ENCODE measurements around the gene MAF.

Gene MAF

GRCh38 chr16:79612207-79612606 lies 11.7 kb upstream of the MAF start:
- peaks cover 0 to 7% (median 1%) of the 10 kb centered on the region in 4 donors for H3K4me1 ChIP-seq
- H3K27ac ChIP-seq: no peak overlapping the region
- H3K9me3 ChIP-seq: no peaks in the 10 kb centered on the region
- no peaks in the 10 kb centered on the region for H3K36me3 ChIP-seq
- H3K27me3 ChIP-seq: peaks cover 0 to 4% of the 10 kb centered on the region in 2 donors
- no peak for TF ChIP-seq CTCF (IDR thresholded peaks at IDR 0.05)
- no peak overlapping the region for H3K4me3 ChIP-seq
- no peak for DNase-seq
- intact Hi-C loops (cut with DNase I; ENCODE audit: low total_unique reads): no loop called here

GRCh38 chr16:79610771-79611170 lies 10.2 kb upstream of the MAF start:
- intact Hi-C loops (cut with DNase I; ENCODE audit: low total_unique reads): no loop called here
- Histone ChIP-seq H3K4me1 (peaks cover 0 to 7% (median 1%) of the 10 kb centered on the region in 4 donors), H3K4me3 (no peak overlapping the region), H3K9me3 (no peaks in the 10 kb centered on the region), H3K36me3 (no peaks in the 10 kb centered on the region), H3K27me3 (peaks cover 0 to 4% of the 10 kb centered on the region in 2 donors), H3K27ac (no peak overlapping the region)
- no peak for DNase-seq
- no peak for TF ChIP-seq CTCF (IDR thresholded peaks at IDR 0.05)

GRCh38 chr16:79609861-79610260 lies 9.3 kb upstream of the MAF start:
- TF ChIP-seq CTCF (IDR thresholded peaks at IDR 0.05): no peak
- Histone ChIP-seq H3K27ac (no peak overlapping the region), H3K36me3 (no peaks in the 10 kb centered on the region), H3K4me1 (peaks cover 0 to 7% (median 1%) of the 10 kb centered on the region in 4 donors), H3K27me3 (peaks cover 0 to 4% of the 10 kb centered on the region in 2 donors), H3K4me3 (no peak overlapping the region), H3K9me3 (no peaks in the 10 kb centered on the region)
- intact Hi-C loops (cut with DNase I; ENCODE audit: low total_unique reads): loop anchor here (10.0 kb wide), 1 partner anchor 1485 kb away; no protein-coding TSS in a partner anchor
- DNase-seq: no peak

- no peaks in the 10 kb centered on the region for H3K9me3 ChIP-seq
- no peak overlapping the region for H3K27ac ChIP-seq
- peaks cover 0 to 4% of the 10 kb centered on the region in 2 donors for H3K27me3 ChIP-seq
- H3K36me3 ChIP-seq: no peaks in the 10 kb centered on the region
- H3K4me3 ChIP-seq: no peak overlapping the region
- no peak for TF ChIP-seq CTCF (IDR thresholded peaks at IDR 0.05)
- peaks cover 0 to 7% (median 1%) of the 10 kb centered on the region in 4 donors for H3K4me1 ChIP-seq
- DNase-seq: no peak
- intact Hi-C loops (cut with DNase I; ENCODE audit: low total_unique reads): loop anchor here (10.0 kb wide), 1 partner anchor 1484 kb away; no protein-coding TSS in a partner anchor
Measured at GRCh38 chr16:79608976-79609375, 8.4 kb upstream of the MAF start.

GRCh38 chr16:79607587-79607986 lies 7.0 kb upstream of the MAF start:
- H3K27ac ChIP-seq: no peak overlapping the region
- no peaks in the 10 kb centered on the region for H3K9me3 ChIP-seq
- peaks cover 0 to 11% (median 1%) of the 10 kb centered on the region in 4 donors for H3K4me1 ChIP-seq
- TF ChIP-seq CTCF (IDR thresholded peaks at IDR 0.05): no peak
- DNase-seq: no peak
- no peaks in the 10 kb centered on the region for H3K36me3 ChIP-seq
- H3K4me3 ChIP-seq: no peak overlapping the region
- intact Hi-C loops (cut with DNase I; ENCODE audit: low total_unique reads): loop anchor here (10.0 kb wide), 1 partner anchor 1483 kb away; no protein-coding TSS in a partner anchor
- H3K27me3 ChIP-seq: peaks cover 0 to 4% of the 10 kb centered on the region in 2 donors

GRCh38 chr16:79605999-79606398 lies 5.5 kb upstream of the MAF start:
- intact Hi-C loops (cut with DNase I; ENCODE audit: low total_unique reads): loop anchor here (10.0 kb wide), 1 partner anchor 1481 kb away; no protein-coding TSS in a partner anchor
- Histone ChIP-seq H3K27ac (no peak overlapping the region), H3K9me3 (no peaks in the 10 kb centered on the region), H3K36me3 (no peaks in the 10 kb centered on the region), H3K4me3 (no peak overlapping the region), H3K4me1 (peaks cover 0 to 16% (median 3%) of the 10 kb centered on the region in 4 donors), H3K27me3 (peaks cover 0 to 4% of the 10 kb centered on the region in 2 donors)
- no peak for TF ChIP-seq CTCF (IDR thresholded peaks at IDR 0.05)
- DNase-seq: no peak

All from tibial artery (tissue), 4 donors.